GM18868 (cell line): ENCODE measurements around the gene MYOM3.

Source experiments
- ATAC-seq: cut with Tn5 transposase; IDR thresholded peaks from one replicate; pipeline ENCODE4 v1.9.1; 2021; ENCODE audit warnings: mild to moderate bottlenecking, moderate library complexity; ENCODE audit not compliant: unreplicated experiment

Gene MYOM3

GRCh38 chr1:24111996-24112779 lies at the start of gene MYOM3:
TSS of gene MYOM3 (minus strand) at chr1:24112135. CDS start at chr1:24108636, 3,499 bp downstream.
- ATAC-seq = no peak

- no peak for ATAC-seq
These were observed 49.3 kb upstream of the MYOM3 start for GRCh38 chr1:24161270-24161669.

GRCh38 chr1:24159366-24159765 lies 47.4 kb upstream of the MYOM3 start:
- ATAC-seq = no peak

- no peak for ATAC-seq
These were observed 46.1 kb upstream of the MYOM3 start for GRCh38 chr1:24157918-24158481.

- no peak for ATAC-seq
These were observed 44.8 kb upstream of the MYOM3 start for GRCh38 chr1:24156542-24157260.

GRCh38 chr1:24155011-24155782 lies 43.3 kb upstream of the MYOM3 start:
- ATAC-seq = no peak

- ATAC-seq = no peak
These were observed 42.3 kb upstream of the MYOM3 start for GRCh38 chr1:24154215-24154614.

GRCh38 chr1:24152631-24153494 lies 40.9 kb upstream of the MYOM3 start:
- ATAC-seq = no peak

- ATAC-seq = no peak
These were observed 39.2 kb upstream of the MYOM3 start for GRCh38 chr1:24151175-24151533.

- ATAC-seq = no peak
These were observed 38.6 kb upstream of the MYOM3 start for GRCh38 chr1:24150234-24151174.

- ATAC-seq = no peak
These were observed 37.9 kb upstream of the MYOM3 start for GRCh38 chr1:24149866-24150233.

- no peak for ATAC-seq
These were observed 35.9 kb upstream of the MYOM3 start for GRCh38 chr1:24147816-24148215.

- ATAC-seq = no peak
These were observed 35.3 kb upstream of the MYOM3 start for GRCh38 chr1:24147194-24147593.

- ATAC-seq = no peak
These were observed 30.9 kb upstream of the MYOM3 start, which contains the start of gene IL22RA1 for GRCh38 chr1:24142546-24143534. TSS of gene IL22RA1 (minus strand) at chr1:24143140. CDS start at chr1:24143082, 58 bp downstream.

- no peak for ATAC-seq
These were observed 29.5 kb upstream of the MYOM3 start for GRCh38 chr1:24141311-24141997.

GRCh38 chr1:24140741-24141181 lies 28.8 kb upstream of the MYOM3 start:
- no peak for ATAC-seq

- no peak for ATAC-seq
These were observed 28.0 kb upstream of the MYOM3 start for GRCh38 chr1:24139841-24140425.
